SJCRH30 (cell line): ENCODE measurements around the gene AGFG2. TPM values are rescaled to one million over a fixed set of nuclear protein-coding genes. Genes with fewer than 3 reads are reported as not detected.
"Not testable (repeated sequence)": the region's sequence is repeated elsewhere in the genome, so short reads cannot be mapped to it uniquely, and the experiment has no call there.

Experiments
- DNase-seq, 2 experiments: peaks; one replicate each; pipeline ENCODE4 v3.0.0-alpha.2; 2015 to 2020
- H3K27ac ChIP-seq: fragments of 250-450 bp; sonication (Bioruptor Pico); 2 replicates; pipeline ENCODE4 v1.5.1; 2020; ENCODE audit warnings: mild to moderate bottlenecking, moderate library complexity
- H3K27me3 ChIP-seq: fragments of 250-450 bp; sonication (Bioruptor Pico); 2 replicates; pipeline ENCODE4 v1.5.1; 2020; ENCODE audit warnings: mild to moderate bottlenecking, moderate library complexity
- H3K36me3 ChIP-seq: fragments of 250-450 bp; sonication (Bioruptor Pico); 2 replicates; pipeline ENCODE4 v1.5.1; 2020; ENCODE audit warnings: mild to moderate bottlenecking, moderate library complexity
- H3K4me1 ChIP-seq: fragments of 250-450 bp; sonication (Bioruptor Pico); 2 replicates; pipeline ENCODE4 v1.5.1; 2020; ENCODE audit warnings: mild to moderate bottlenecking, moderate library complexity
- H3K4me3 ChIP-seq: fragments of 250-450 bp; sonication (Bioruptor Pico); 2 replicates; pipeline ENCODE4 v1.5.1; 2020; ENCODE audit warnings: mild to moderate bottlenecking, moderate library complexity
- H3K9me3 ChIP-seq: fragments of 250-450 bp; sonication (Bioruptor Pico); replicated peaks from 2 replicates; pipeline ENCODE4 v1.5.1; 2020; ENCODE audit warnings: mild to moderate bottlenecking, moderate library complexity
- total RNA-seq: library from RNA; depleted of rRNA; stranded (reverse); fragments of >200 nt; shearing (Covaris generic); gene quantifications from 2 replicates; pipeline ENCODE4 v1.2.3, GENCODE V29; 2014

Gene AGFG2
- total RNA-seq, 1 experiment from 2014 or later = 9.0 TPM

DNA sequence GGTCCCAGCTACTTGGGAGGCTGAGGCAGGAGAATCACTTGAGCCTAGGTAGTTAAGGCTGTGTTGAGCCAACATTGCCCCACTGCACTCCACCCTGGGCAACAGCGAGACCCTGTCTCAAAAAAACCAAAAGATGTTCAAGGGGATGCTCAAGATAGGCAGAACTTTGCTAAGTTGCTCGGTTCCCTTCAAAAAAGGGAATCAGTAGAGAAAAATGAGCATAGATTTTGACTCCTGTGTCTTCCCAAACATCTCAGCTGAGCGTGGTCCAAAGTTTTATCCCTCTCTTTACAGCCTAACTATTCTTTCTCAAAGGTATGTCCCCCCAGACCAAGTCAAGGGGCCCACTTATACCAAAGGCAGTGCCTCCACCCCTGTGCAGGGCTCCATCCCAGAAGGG is 14.0 kb downstream of the AGFG2 start:
- Histone ChIP-seq H3K4me1 (no peaks in the 10 kb centered on the region), H3K4me3 (no peak overlapping the region), H3K36me3 (peaks cover 3% of the 10 kb centered on the region; the same call in 1 of the 2 replicates), H3K9me3 (no peaks in the 10 kb centered on the region), H3K27me3 (no peaks in the 10 kb centered on the region), H3K27ac (no peak overlapping the region)
- DNase-seq = no peak

- no peak for DNase-seq
- no peaks in the 10 kb centered on the region for H3K4me1 ChIP-seq
These were observed 16.7 kb downstream of the AGFG2 start for GRCh38 chr7:100555701-100556100.

DNA sequence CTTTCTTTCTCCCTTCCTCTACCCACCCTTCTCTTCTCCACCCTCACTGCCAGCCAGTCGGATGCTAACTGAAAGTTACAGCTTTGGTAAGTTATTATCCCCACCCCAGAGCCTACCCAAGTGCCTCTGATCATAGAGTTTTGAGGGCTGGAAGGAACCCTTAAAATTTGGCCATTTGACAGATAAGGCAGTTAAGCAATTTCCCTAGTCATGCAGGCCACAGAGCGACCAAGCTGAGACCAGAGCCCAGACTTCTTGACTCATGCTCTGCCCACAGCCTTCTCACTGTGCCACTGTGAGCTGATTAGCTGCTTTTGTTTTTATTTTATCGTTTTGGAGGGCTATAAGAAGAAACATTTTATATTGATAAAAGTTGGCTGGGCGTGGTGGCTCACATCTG is 17.5 kb downstream of the AGFG2 start:
- Histone ChIP-seq H3K4me1 (no peaks in the 10 kb centered on the region), H3K36me3 (peaks cover 3% of the 10 kb centered on the region; the same call in 1 of the 2 replicates), H3K27ac (no peak overlapping the region), H3K27me3 (no peaks in the 10 kb centered on the region), H3K9me3 (no peaks in the 10 kb centered on the region), H3K4me3 (no peak overlapping the region)
- DNase-seq = no peak

More at GRCh38 chr7:100555701-100556100, 16.7 kb downstream of the AGFG2 start:
- H3K9me3 ChIP-seq = no peaks in the 10 kb centered on the region
- peaks cover 3% of the 10 kb centered on the region; the same call in 1 of the 2 replicates for H3K36me3 ChIP-seq
- H3K27ac ChIP-seq = no peak overlapping the region
- H3K27me3 ChIP-seq = no peaks in the 10 kb centered on the region
- no peak overlapping the region for H3K4me3 ChIP-seq

- Histone ChIP-seq H3K27me3 (no peaks in the 10 kb centered on the region), H3K4me3 (no peak overlapping the region), H3K27ac (no peak overlapping the region), H3K36me3 (no peaks in the 10 kb centered on the region), H3K4me1 (no peaks in the 10 kb centered on the region; the same call in 1 of the 2 replicates), H3K9me3 (no peaks in the 10 kb centered on the region)
- DNase-seq = no peak
These were observed 20.1 kb downstream of the AGFG2 start for GRCh38 chr7:100559127-100559526.

- no peaks in the 10 kb centered on the region for H3K36me3 ChIP-seq
- H3K27me3 ChIP-seq = no peaks in the 10 kb centered on the region
- no peak overlapping the region for H3K27ac ChIP-seq
- DNase-seq = no peak
- no peaks in the 10 kb centered on the region for H3K9me3 ChIP-seq
- no peaks in the 10 kb centered on the region; the same call in 1 of the 2 replicates for H3K4me1 ChIP-seq
- no peak overlapping the region for H3K4me3 ChIP-seq
These were observed 22.6 kb downstream of the AGFG2 start for GRCh38 chr7:100561491-100562194.

DNA sequence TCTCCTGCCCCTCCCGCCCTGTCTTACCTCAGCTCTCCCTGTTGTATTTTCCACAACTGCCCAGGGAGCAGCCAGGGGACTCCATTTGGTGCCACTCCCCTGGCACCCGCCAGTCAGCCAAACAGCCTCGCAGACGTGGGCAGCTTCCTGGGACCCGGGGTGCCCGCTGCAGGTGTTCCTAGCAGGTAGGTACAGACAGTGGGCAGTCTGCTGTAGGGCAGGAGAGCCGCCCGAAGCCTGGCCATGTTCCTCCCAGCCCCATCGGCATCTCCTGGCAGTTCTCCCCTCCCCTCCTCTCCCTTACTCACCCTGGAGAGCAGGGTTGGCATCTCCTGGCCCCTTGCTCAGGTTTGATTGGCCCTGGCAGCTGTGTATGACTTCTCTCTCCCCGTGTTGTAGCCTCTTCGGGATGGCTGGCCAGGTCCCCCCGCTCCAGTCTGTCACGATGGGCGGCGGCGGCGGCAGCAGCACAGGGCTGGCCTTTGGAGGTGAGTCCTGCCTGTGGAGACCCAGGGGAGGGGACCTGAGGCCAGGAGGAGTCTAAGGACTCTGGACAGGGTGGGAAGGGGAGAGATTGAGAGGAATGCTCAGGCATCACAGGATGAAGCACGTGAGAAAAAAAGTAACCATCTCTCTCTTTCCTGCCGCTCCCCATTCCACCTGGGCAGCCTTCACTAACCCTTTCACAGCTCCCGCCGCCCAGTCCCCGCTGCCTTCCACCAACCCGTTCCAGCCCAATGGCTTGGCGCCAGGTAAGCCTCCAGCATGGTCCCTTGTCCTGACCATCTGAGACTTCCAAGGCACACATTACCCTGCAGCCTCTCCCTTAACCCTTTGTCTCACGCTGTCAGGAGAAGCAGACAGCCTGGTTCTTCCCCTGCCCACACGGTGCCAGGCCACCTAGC is 23.4 kb downstream of the AGFG2 start:
- H3K4me1 ChIP-seq = peaks cover 3% of the 10 kb centered on the region; the same call in 1 of the 2 replicates

DNA sequence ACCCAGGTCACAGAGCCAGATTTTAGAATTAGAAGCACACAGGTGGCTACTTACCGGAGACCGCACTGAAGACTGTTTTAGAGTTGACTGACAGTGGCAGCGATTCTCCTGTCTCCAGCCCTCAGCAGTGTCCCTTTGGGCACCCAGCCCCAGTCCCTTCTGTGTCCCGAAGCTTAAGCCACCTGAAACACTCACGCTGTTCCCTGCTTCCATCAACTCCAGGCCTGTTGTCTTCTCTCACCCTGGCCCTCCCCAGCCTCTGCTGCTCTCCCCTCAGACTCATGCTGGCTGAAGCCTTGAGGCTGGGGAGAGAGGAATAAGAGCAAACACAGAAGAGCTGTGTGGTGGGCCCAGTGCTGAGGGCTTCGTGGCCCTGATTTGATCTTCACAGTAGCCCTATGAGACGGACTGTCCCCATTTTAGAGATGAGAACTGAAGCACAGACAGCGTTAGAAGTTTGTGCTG is 24.1 kb downstream of the AGFG2 start:
- H3K27ac ChIP-seq = no peak overlapping the region
- no peaks in the 10 kb centered on the region for H3K9me3 ChIP-seq
- H3K27me3 ChIP-seq = no peaks in the 10 kb centered on the region
- DNase-seq = no peak
- no peak overlapping the region for H3K4me3 ChIP-seq
- peaks cover 9% of the 10 kb centered on the region; the same call in 1 of the 2 replicates for H3K4me1 ChIP-seq
- H3K36me3 ChIP-seq = no peaks in the 10 kb centered on the region

More for the DNA sequence above, 23.4 kb downstream of the AGFG2 start:
- no peak for DNase-seq
- H3K9me3 ChIP-seq = no peaks in the 10 kb centered on the region
- no peak overlapping the region for H3K27ac ChIP-seq
- H3K4me3 ChIP-seq = no peak overlapping the region
- H3K36me3 ChIP-seq = no peaks in the 10 kb centered on the region
- H3K27me3 ChIP-seq = no peaks in the 10 kb centered on the region

- Histone ChIP-seq H3K9me3 (no peaks in the 10 kb centered on the region), H3K4me3 (no peak overlapping the region), H3K27me3 (no peaks in the 10 kb centered on the region), H3K27ac (no peak overlapping the region), H3K4me1 (peaks cover 9% of the 10 kb centered on the region; the same call in 1 of the 2 replicates), H3K36me3 (no peaks in the 10 kb centered on the region)
- DNase-seq = peak; percentile 84 to 88
These were observed 24.9 kb downstream of the AGFG2 start for GRCh38 chr7:100563809-100564400.

- DNase-seq, H3K4me1 ChIP-seq, H3K36me3 ChIP-seq, H3K9me3 ChIP-seq, H3K4me3 ChIP-seq, H3K27ac ChIP-seq, H3K27me3 ChIP-seq: not testable (repeated sequence)
These were observed 25.4 kb downstream of the AGFG2 start for GRCh38 chr7:100564405-100564804.

- Histone ChIP-seq H3K36me3 (no peaks in the 10 kb centered on the region), H3K27ac (no peak overlapping the region), H3K4me1 (peaks cover 9% of the 10 kb centered on the region; the same call in 1 of the 2 replicates), H3K9me3 (no peaks in the 10 kb centered on the region), H3K4me3 (no peak overlapping the region), H3K27me3 (no peaks in the 10 kb centered on the region)
- DNase-seq = no peak
These were observed 26.1 kb downstream of the AGFG2 start for GRCh38 chr7:100565133-100565571.

GRCh38 chr7:100566018-100566531 is 27.1 kb downstream of the AGFG2 start:
- H3K36me3 ChIP-seq = no peaks in the 10 kb centered on the region
- no peak overlapping the region for H3K27ac ChIP-seq
- no peaks in the 10 kb centered on the region for H3K9me3 ChIP-seq
- peaks cover 9% of the 10 kb centered on the region; the same call in 1 of the 2 replicates for H3K4me1 ChIP-seq
- no peak for DNase-seq
- H3K4me3 ChIP-seq = no peak overlapping the region
- no peaks in the 10 kb centered on the region for H3K27me3 ChIP-seq

DNA sequence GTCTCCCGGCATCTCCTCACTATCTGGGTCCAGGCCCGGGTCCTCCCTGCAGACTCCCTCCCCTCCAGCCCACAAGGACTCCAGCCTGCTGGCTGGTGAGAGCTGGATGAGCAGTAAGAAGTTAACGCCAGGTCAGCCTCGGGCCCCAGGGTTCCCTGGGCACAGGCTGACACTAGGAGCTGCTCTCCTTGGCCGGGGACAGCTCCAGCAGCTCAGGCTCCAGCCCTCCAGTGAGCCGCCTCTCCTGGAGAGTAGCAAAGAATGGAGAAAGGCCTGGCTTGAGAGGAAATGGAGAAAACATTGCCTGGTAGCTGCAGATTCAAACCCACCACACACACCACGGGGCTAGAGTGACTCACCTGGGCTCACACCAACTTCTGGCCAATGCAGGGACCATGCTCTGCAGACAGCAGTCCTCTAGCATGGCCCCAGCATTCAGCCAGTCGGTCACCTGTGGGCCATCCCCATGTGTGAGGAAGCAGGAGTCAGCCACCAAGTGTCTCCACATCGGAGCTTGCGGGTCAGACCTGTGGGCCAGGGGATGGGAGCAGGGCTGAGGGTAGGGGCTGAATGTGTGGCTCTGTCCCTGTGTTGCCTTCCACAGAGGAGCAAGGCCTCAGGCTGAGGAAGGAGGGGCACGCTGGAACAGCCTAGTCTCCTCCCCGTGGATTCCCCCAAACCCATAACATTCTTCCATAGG is 28.2 kb downstream of the AGFG2 start:
- Histone ChIP-seq H3K9me3 (no peaks in the 10 kb centered on the region), H3K4me1 (peaks cover 9% of the 10 kb centered on the region; the same call in 1 of the 2 replicates), H3K27me3 (no peaks in the 10 kb centered on the region), H3K4me3 (no peak overlapping the region), H3K36me3 (no peaks in the 10 kb centered on the region), H3K27ac (no peak overlapping the region)
- DNase-seq = no peak

DNA sequence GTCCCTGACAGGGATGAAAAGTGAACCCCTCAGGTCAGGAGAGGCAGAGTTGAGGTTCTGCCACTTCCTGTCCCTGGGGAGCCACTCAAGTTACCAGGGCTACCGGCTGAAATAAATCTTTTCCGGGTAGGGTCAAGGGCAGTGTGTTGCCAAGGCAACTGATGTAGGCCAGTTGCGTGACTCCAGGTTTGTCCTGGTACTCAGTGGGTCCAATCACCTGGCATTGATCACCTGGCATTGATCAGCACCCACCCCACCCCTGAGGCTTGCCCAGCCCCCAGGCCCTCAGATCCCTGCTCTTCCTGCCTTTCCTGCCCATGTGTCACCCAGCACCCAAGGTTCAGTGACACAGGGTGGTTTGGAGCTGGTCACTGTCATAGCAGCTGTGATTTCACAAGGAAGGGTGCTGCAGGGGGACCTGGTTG is 28.8 kb downstream of the AGFG2 start:
- Histone ChIP-seq H3K4me1 (peaks cover 9% of the 10 kb centered on the region; the same call in 1 of the 2 replicates), H3K4me3 (no peak overlapping the region), H3K36me3 (no peaks in the 10 kb centered on the region), H3K27ac (no peak overlapping the region), H3K9me3 (no peaks in the 10 kb centered on the region), H3K27me3 (no peaks in the 10 kb centered on the region)
- peak in 1 of 2 experiments; percentile 45 for DNase-seq
